ENCODE data around the gene HSPA12B. TPM values are rescaled to one million over a fixed set of nuclear protein-coding genes. Genes with fewer than 3 reads are reported as not detected.

The HSPA12B gene
- total RNA-seq, 1 donor, result not detected

DNA sequence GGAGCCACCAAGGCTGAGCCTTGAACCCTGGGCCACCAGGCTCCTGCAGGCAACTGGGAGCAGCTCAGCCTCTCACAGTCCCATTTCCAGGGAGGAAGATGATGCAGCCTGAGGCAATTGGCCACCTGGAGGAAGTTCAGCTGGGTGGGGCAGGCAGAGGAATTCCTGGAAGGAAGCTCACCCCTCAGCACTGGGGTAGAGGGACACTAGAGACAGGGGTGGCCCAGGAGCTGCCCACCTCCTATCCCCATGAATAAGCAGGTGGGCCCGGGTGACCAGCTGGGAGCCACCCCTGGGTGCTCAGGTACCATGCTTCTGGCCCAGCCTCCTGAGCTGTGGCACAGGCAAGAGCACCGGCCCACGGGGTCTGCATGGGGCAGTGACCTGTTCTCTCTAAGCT is 3.6 kb upstream of the HSPA12B start:
- H3K4me3 ChIP-seq (ENCODE audit: low read depth, low read length), result no peak overlapping the region
- no peak for DNase-seq (ENCODE audit: low read depth)
- TF ChIP-seq, protein P1, sequence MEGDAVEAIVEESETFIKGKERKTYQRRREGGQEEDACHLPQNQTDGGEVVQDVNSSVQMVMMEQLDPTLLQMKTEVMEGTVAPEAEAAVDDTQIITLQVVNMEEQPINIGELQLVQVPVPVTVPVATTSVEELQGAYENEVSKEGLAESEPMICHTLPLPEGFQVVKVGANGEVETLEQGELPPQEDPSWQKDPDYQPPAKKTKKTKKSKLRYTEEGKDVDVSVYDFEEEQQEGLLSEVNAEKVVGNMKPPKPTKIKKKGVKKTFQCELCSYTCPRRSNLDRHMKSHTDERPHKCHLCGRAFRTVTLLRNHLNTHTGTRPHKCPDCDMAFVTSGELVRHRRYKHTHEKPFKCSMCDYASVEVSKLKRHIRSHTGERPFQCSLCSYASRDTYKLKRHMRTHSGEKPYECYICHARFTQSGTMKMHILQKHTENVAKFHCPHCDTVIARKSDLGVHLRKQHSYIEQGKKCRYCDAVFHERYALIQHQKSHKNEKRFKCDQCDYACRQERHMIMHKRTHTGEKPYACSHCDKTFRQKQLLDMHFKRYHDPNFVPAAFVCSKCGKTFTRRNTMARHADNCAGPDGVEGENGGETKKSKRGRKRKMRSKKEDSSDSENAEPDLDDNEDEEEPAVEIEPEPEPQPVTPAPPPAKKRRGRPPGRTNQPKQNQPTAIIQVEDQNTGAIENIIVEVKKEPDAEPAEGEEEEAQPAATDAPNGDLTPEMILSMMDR (IDR thresholded peaks at IDR 0.05; ENCODE audit: insufficient read depth, low read depth, low read length), result no peak

DNA sequence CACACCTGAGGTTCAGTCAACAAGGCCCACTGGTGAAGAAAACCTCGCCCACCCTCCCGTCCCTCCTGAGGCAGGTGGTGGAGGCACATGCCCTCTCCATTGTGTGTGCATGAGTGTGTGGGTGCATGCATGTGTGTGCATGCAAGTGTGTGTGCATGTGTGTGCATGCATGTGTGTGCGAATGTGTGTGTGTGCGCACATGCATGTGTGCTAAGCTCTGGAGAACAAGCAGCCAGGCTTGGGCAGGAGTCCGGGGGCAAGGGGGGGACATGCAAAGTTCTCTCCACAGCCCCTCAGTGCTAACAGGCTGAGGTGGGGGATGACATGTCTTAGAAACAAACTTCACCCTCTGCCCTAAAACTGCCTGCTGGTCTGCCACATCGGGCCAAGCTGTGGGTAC is 3.1 kb upstream of the HSPA12B start:
- no peak for DNase-seq (ENCODE audit: low read depth)
- TF ChIP-seq, protein P1 (IDR thresholded peaks at IDR 0.05; ENCODE audit: insufficient read depth, low read depth, low read length), result no peak
- no peak overlapping the region for H3K4me3 ChIP-seq (ENCODE audit: low read depth, low read length)

DNA sequence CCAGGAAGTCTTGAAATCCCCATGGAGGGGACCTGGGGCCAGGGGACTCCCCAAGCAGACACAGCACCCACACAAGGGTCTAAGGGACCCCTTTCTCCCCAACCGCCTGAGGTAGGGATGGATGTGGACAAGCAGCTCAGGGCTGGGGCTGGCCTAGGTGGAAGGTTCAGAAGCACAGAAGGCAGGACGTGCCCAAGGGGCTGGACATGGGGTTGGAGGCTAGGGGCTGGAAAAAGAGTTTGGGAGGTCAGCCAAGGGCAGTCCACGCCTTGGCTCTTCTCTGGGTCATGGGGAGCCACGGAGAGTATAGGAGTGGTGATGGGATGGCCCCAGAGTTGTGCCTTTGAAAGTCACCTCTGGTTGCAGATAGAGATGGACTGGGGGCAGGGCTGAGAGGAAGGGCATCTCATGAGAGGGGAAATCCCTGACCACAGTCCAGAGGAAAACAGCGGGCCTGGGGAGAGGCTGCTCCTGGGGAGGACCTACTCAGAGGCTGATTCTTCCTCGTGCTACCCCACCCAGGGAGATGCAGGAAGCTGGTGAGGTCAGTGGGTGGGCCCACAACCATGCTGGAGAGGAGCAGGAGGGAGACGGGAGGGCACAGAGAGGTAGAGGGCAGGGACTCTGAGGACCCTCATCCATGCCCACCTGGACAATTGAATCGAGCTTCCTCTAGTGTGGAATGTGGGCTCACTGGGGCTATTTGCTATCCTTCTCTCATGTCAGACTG is 2.5 kb upstream of the HSPA12B start:
- DNase-seq (ENCODE audit: low read depth), result no peak
- H3K4me3 ChIP-seq (ENCODE audit: low read depth, low read length), result no peak overlapping the region
- TF ChIP-seq, protein P1 (IDR thresholded peaks at IDR 0.05; ENCODE audit: insufficient read depth, low read depth, low read length), result no peak

DNA sequence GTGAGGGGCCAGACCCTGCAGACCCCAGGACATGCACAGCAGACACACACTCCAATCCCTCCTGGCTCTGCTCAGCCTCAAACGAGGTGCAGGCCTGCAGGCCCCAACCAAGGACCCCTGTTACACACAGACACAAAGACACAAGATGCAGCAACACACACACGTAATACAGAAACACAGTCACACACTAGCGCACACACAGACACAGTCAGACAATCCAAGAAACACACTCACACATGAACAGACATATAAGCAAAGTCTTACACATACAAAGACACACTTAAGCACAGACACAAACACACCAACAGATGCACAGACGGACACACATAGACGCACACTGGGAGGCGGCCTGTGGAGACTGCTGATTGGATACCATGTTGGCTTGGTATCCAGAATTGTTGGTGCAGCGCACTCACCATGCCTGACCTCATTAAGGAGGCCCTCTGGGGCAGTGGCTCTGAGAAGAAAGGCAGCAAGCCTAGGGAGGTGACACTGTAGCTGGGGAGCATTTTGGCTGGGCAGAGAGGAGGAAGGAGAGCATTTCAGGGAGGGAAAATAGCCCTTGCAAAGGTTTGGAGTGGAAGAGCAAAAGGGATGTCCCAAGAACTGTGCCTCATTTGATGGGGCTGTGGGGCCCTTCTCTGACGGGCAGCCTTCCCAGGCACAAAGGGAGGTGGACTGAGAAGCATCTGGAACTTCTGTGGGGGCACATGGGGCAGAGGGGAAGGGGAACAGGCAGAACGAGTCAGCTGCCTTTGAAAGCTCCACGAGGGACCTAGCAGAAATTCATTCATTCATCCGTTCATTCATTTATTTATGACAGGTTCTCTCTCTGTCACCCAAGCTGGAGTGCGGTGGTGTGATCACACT is 1.4 kb upstream of the HSPA12B start:
- no peak for DNase-seq (ENCODE audit: low read depth)
- TF ChIP-seq, protein P1 (IDR thresholded peaks at IDR 0.05; ENCODE audit: insufficient read depth, low read depth, low read length), result no peak
- no peak overlapping the region for H3K4me3 ChIP-seq (ENCODE audit: low read depth, low read length)

DNA sequence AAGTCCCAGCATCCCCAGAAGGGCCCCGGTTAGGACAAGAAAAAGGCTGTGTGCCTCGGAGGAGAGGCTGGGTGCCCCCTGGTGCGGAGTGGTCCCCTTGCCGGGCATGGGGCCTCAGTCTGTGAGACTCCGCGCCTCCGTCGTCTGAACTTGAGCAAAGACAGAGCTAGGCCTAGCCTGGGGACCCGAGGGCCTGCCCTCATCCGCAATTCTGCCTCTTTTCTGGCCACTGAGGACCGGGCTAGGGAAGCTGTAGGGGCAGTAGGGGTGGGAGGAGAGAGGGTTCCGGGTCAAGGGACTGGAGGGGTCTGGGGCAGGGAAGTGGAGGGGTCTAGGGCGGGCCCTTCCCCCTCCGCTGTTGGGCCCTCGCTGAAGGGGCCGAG is 550 bp upstream of the HSPA12B start:
- TF ChIP-seq, protein P1 (IDR thresholded peaks at IDR 0.05; ENCODE audit: insufficient read depth, low read depth, low read length), result no peak
- no peak overlapping the region for H3K4me3 ChIP-seq (ENCODE audit: low read depth, low read length)
- no peak for DNase-seq (ENCODE audit: low read depth)

DNA sequence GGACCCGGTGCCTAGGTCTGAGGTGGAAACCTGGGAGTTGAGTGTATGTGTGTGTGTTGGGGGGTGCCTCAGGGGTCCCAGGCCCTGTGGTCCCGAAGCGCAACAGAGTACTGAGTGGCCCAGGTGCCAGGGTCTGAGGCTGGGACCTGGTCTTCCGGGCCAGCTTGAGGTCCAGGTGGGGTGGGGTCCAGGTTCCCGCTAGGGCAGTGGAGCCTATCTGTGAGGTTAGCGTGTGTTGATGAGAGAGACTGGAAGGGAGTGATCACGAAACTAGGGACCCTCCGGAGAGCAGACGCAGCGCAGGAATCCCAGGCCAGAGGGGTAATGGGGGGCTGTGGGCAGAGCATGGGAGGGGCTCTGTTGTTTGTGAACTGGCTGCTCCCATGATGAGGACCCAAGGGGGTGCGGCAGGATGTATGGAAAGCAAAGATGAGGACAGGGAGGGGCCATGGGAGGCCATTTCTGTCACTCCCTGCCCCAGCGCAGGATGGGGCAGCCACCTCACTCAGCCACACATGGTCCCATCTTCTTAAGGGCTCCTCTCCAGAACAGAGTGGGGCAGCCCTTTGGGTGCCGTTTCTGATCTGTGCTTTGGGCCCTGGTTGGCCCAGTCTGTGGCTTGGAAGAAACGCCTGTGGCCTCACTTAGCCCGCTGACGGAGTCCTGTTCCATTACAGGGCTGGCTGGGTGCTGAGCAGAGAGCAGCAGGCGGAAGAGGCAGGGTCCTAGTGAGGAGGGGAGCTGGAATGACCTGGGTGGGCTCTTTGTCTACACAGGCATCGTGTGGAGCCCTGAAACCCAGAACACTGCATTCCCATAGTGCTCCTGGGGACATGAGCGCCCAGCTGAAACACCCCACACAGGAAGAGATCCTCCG is 872 bp downstream of the HSPA12B start:
- no peak for DNase-seq (ENCODE audit: low read depth)
- no peak overlapping the region for H3K4me3 ChIP-seq (ENCODE audit: low read depth, low read length)
- TF ChIP-seq, protein P1 (IDR thresholded peaks at IDR 0.05; ENCODE audit: insufficient read depth, low read depth, low read length), result no peak
